Ovary (tissue), 3 donors: Measurements from ENCODE around the gene SPACA5.
"Not testable (repeated sequence)": the region's sequence is repeated elsewhere in the genome, so short reads cannot be mapped to it uniquely, and the experiment has no call there.

Source experiments
- EP300 ChIP-seq: sonication (generic); formaldehyde crosslinking; IDR thresholded peaks from one replicate; pipeline ENCODE4 v1.6.1; 2017; ENCODE audit warnings: antibody characterized with exemption
- TF ChIP-seq, protein P1 (sequence below), 3 donors: fragments of 450-650 bp in 2 of 3; fragments of 200-600 bp in 1 of 3; IDR thresholded peaks; one replicate each; pipeline versions ENCODE4 v1.5.1 to v1.8.0; 2016 to 2022; ENCODE audit warnings: antibody characterized with exemption in 3 of 3, mild to moderate bottlenecking in 1 of 3
- donor health status: DM: no; HTN: no; CAD: no.

DNA sequence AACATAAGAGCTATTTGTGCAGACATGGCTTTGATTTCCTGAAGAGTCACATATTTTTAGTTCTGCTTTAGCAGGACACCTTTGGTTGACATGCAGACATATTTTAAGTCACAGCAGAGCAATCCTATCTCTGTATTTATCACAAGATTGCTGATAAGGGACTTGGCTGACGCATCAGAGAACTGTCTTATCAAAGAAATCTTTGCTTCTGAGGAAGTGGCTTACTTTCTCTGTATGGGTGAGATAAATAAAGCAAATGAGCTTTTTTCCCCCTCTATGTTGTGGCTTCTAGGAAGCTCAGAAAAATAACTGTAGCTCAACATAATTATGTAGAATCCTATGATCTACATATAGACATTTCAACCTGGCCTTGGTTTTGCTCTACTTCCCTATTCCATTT, 13.1 kb downstream of the SPACA5 start:
- TF ChIP-seq, protein P1, sequence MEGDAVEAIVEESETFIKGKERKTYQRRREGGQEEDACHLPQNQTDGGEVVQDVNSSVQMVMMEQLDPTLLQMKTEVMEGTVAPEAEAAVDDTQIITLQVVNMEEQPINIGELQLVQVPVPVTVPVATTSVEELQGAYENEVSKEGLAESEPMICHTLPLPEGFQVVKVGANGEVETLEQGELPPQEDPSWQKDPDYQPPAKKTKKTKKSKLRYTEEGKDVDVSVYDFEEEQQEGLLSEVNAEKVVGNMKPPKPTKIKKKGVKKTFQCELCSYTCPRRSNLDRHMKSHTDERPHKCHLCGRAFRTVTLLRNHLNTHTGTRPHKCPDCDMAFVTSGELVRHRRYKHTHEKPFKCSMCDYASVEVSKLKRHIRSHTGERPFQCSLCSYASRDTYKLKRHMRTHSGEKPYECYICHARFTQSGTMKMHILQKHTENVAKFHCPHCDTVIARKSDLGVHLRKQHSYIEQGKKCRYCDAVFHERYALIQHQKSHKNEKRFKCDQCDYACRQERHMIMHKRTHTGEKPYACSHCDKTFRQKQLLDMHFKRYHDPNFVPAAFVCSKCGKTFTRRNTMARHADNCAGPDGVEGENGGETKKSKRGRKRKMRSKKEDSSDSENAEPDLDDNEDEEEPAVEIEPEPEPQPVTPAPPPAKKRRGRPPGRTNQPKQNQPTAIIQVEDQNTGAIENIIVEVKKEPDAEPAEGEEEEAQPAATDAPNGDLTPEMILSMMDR (IDR thresholded peaks at IDR 0.05), result not testable (repeated sequence)
- TF ChIP-seq EP300, result not testable (repeated sequence)
